Endothelial cell of umbilical vein (primary cell): Measurements from ENCODE around the gene SNX12. TPM values are rescaled to one million over a fixed set of nuclear protein-coding genes. Genes with fewer than 3 reads are reported as not detected.

ENCODE experiments used
- BruUV-seq: library from RNA; stranded (reverse); fragments of 400-500 nt; replicated peaks from 2 replicates; lab custom pipeline; 2021; lab: Mats Ljungman, UMichigan
- CTCF ChIA-PET: fragments of 300-600, 350-600 bp; sonication (Branson Sonifier 250); formaldehyde crosslinking; loops from one replicate; lab custom pipeline; 2021; ENCODE audit warnings: antibody characterized with exemption, inconsistent platforms; lab: Charles Lee
- POLR2A ChIA-PET: fragments of 300-600, 350-600 bp; sonication (Branson Sonifier 250); formaldehyde crosslinking; loops from one replicate; lab custom pipeline; 2021; ENCODE audit warnings: antibody characterized with exemption, inconsistent platforms; lab: Charles Lee
- DNase-seq: peaks from one replicate; pipeline ENCODE4 v3.0.0-alpha.2; 2011; ENCODE audit warnings: low read depth, low spot score
- FAIRE-seq: peaks from 2 replicates; lab custom pipeline; 2011; peaks lifted over from hg19 to GRCh38; lab: Jason Lieb, UNC
- H2AFZ ChIP-seq: 2 replicates; pipeline ENCODE4 v1.6.0; 2012; ENCODE audit warnings: low read depth, low read length, control low read depth, inconsistent platforms
- H3K27ac ChIP-seq: 2 replicates; pipeline ENCODE4 v1.5.1; 2011; ENCODE audit warnings: low read depth, mild to moderate bottlenecking, control low read depth, low read length, moderate library complexity; ENCODE audit not compliant: insufficient read depth
- H3K27me3 ChIP-seq, 2 experiments: 2 replicates each; pipeline versions ENCODE4 v1.6.0 to v1.6.1; 2011; ENCODE audit warnings: low read length in 2 of 2, mixed read lengths in 1 of 2; ENCODE audit not compliant: control insufficient read depth in 2 of 2, insufficient read depth in 2 of 2
- H3K36me3 ChIP-seq, 2 experiments: 2 replicates in 1 of 2; 3 replicates in 1 of 2; pipeline ENCODE4 v1.5.1; 2011; ENCODE audit warnings: low read length in 2 of 2, mild to moderate bottlenecking in 1 of 2, moderate library complexity in 1 of 2; ENCODE audit not compliant: control insufficient read depth in 2 of 2, insufficient read depth in 2 of 2; ENCODE audit errors: extremely low read depth in 1 of 2
- H3K4me1 ChIP-seq: 3 replicates; pipeline ENCODE4 v1.5.1; 2011; ENCODE audit warnings: mild to moderate bottlenecking, low read length; ENCODE audit not compliant: control insufficient read depth, insufficient read depth; ENCODE audit errors: extremely low read depth
- H3K4me2 ChIP-seq: 2 replicates; pipeline ENCODE4 v1.6.1; 2011; ENCODE audit warnings: low read length, control low read depth, mixed read lengths; ENCODE audit not compliant: insufficient read depth
- H3K4me3 ChIP-seq, 3 experiments: fragments of 200-600 bp in 1 of 3; sonication (generic), shearing (Covaris generic) in 1 of 3; replicated peaks in 1 of 3; 2 replicates each; pipeline ENCODE4 v1.5.1; 2011 to 2016; ENCODE audit warnings: control low read depth in 3 of 3, low read length in 3 of 3, mild to moderate bottlenecking in 2 of 3, inconsistent platforms in 1 of 3, low read depth in 1 of 3, moderate library complexity in 1 of 3; ENCODE audit not compliant: insufficient read depth in 1 of 3
- H3K79me2 ChIP-seq: 2 replicates; pipeline ENCODE4 v1.6.0; 2012; ENCODE audit warnings: low read length, inconsistent platforms; ENCODE audit not compliant: control insufficient read depth, insufficient read depth
- H3K9ac ChIP-seq: replicated peaks from 2 replicates; pipeline ENCODE3; 2011; ENCODE audit warnings: low read length, control low read depth; ENCODE audit not compliant: insufficient read depth; ENCODE audit errors: extremely low read depth
- H3K9me1 ChIP-seq: replicated peaks from 3 replicates; pipeline ENCODE4 v1.6.0; 2011; ENCODE audit warnings: mild to moderate bottlenecking, low read length; ENCODE audit not compliant: control insufficient read depth, insufficient read depth; ENCODE audit errors: extremely low read depth
- H3K9me3 ChIP-seq: replicated peaks from 2 replicates; pipeline ENCODE4 v1.5.1; 2012; ENCODE audit warnings: low read length, inconsistent platforms; ENCODE audit not compliant: control insufficient read depth, insufficient read depth
- H4K20me1 ChIP-seq: replicated peaks from 2 replicates; pipeline ENCODE3; 2011; ENCODE audit warnings: mild to moderate bottlenecking, low read length; ENCODE audit not compliant: control insufficient read depth, insufficient read depth; ENCODE audit errors: extremely low read depth
- CTCF ChIP-seq, 2 donors: IDR thresholded peaks; 1 replicate in 1 of 2; 2 replicates in 1 of 2; pipeline ENCODE4 v1.5.1; 2011; ENCODE audit warnings: low read length in 2 of 2, mild to moderate bottlenecking in 2 of 2, moderate library complexity in 2 of 2, control low read depth in 1 of 2, inconsistent platforms in 1 of 2, low read depth in 1 of 2; ENCODE audit not compliant: insufficient read depth in 1 of 2; ENCODE audit errors: extremely low read depth in 1 of 2
- EZH2 ChIP-seq: IDR thresholded peaks from 2 replicates; pipeline ENCODE4 v1.6.1; 2012; ENCODE audit warnings: borderline replicate concordance, low read depth, mild to moderate bottlenecking, moderate library complexity, low read length, inconsistent platforms; ENCODE audit not compliant: severe bottlenecking
- FOS ChIP-seq: IDR thresholded peaks from 2 replicates; pipeline ENCODE4 v1.6.1; 2011; ENCODE audit warnings: mild to moderate bottlenecking, low read length, moderate library complexity, borderline replicate concordance; ENCODE audit not compliant: insufficient read depth
- GATA2 ChIP-seq: IDR thresholded peaks from 2 replicates; pipeline ENCODE4 v1.7.0; 2011; ENCODE audit warnings: low read depth, mild to moderate bottlenecking, moderate library complexity, mixed read lengths, low read length; ENCODE audit not compliant: insufficient read length, insufficient read depth
- JUN ChIP-seq: IDR thresholded peaks from 2 replicates; pipeline ENCODE4 v1.6.1; 2011; ENCODE audit warnings: borderline replicate concordance, low read depth; ENCODE audit not compliant: insufficient read length, insufficient read depth
- MAX ChIP-seq: IDR thresholded peaks from 2 replicates; pipeline ENCODE4 v1.6.1; 2011; ENCODE audit not compliant: insufficient read depth, insufficient read length
- MYC ChIP-seq: IDR thresholded peaks from one replicate; pipeline ENCODE4 v1.6.1; 2011; ENCODE audit warnings: mild to moderate bottlenecking, low read depth, low read length
- POLR2A ChIP-seq: IDR thresholded peaks from 2 replicates; pipeline ENCODE4 v1.6.1; 2012; ENCODE audit warnings: low read depth, mild to moderate bottlenecking, control low read depth, low read length
- POLR2AphosphoS5 ChIP-seq: IDR thresholded peaks from 2 replicates; pipeline ENCODE4 v1.6.1; 2012; ENCODE audit warnings: low read depth, mild to moderate bottlenecking, control low read depth, low read length, moderate library complexity; ENCODE audit not compliant: insufficient read depth
- dilution Hi-C: fragments of 300-500 bp; cut with MboI; formaldehyde crosslinking; loops from one replicate; pipeline ENCODE4 v1.15.0; 2019; ENCODE audit warnings: low sequenced_read_pairs; ENCODE audit not compliant: extremely low pct_ligation_motif_present
- intact Hi-C: fragments of 100-400 bp; cut with micrococcal nuclease; formaldehyde crosslinking; loops from one replicate; pipeline ENCODE4 v1.10.0; 2022
- polyA plus RNA-seq, 4 experiments: library from polyadenylated mRNA; depleted of rRNA in 3 of 4; stranded (reverse) in 3 of 4; unstranded in 1 of 4; fragments of >200 nt; gene quantifications; 2 replicates each; pipeline versions ENCODE4 v1.2.1 to v1.2.3, GENCODE V29; 2011 to 2012; ENCODE audit warnings: missing spikeins in 1 of 4
- total RNA-seq: library from RNA; stranded (reverse); gene quantifications from 2 replicates; pipeline ENCODE4 v1.2.3, GENCODE V29; 2021

Gene SNX12
- total and polyA plus RNA-seq, 2 donors (not counting 3 experiments of a cell fraction or from before 2014, with no cell fraction given): 85.4 to 90.6 TPM

GRCh38 chrX:71095981-71096759 is 28.0 kb upstream of the SNX12 start:
- no peaks in the 10 kb centered on the region for H4K20me1 ChIP-seq
- H3K27me3 ChIP-seq: peaks cover 0 to 1% of the 10 kb centered on the region in 2 experiments
- peak; percentile 44 for FAIRE-seq
- H3K4me2 ChIP-seq: peak overlapping the region; percentile 82
- H3K9me3 ChIP-seq: no peaks in the 10 kb centered on the region
- no peak for TF ChIP-seq MYC
- TF ChIP-seq POLR2A: no peak
- no peak for TF ChIP-seq MAX
- no peak for TF ChIP-seq CTCF (IDR thresholded peaks at IDR 0.05; ENCODE audit: extremely low read depth in 1 of 2, insufficient read depth in 1 of 2, low read depth in 1 of 2, low read length in 2 of 2)
- no peak for TF ChIP-seq GATA2
- TF ChIP-seq POLR2AphosphoS5: no peak
- TF ChIP-seq JUN: no peak
- TF ChIP-seq FOS: no peak
- TF ChIP-seq EZH2: no peak
- ChIA-PET CTCF (no interaction called here), POLR2A (no interaction called here)
- peak; percentile 37 for DNase-seq
- peaks cover 6% of the 10 kb centered on the region for H3K4me1 ChIP-seq
- H3K9me1 ChIP-seq: no peaks in the 10 kb centered on the region
- no peaks in the 10 kb centered on the region for H3K36me3 ChIP-seq
- BruUV-seq: no TSS peak
- H3K9ac ChIP-seq: peak overlapping the region; percentile 37
- peak overlapping the region; percentile 28 to 67 (median 45) for H3K4me3 ChIP-seq
- intact Hi-C loops (loop anchor here (1.0 kb wide), 1 partner anchor 28 kb away; the partner anchor contains the start of gene SNX12), dilution Hi-C loops (no loop called here)
- no peak overlapping the region for H3K27ac ChIP-seq
- peak overlapping the region; percentile 90 for H2AFZ ChIP-seq
- H3K79me2 ChIP-seq: no peaks in the 10 kb centered on the region
